Thoracic aorta (tissue), 2 donors: Measurements from ENCODE around the gene CLDN3. TPM values are rescaled to one million over a fixed set of nuclear protein-coding genes. Genes with fewer than 3 reads are reported as not detected.
"Not testable (repeated sequence)": the region's sequence is repeated elsewhere in the genome, so short reads cannot be mapped to it uniquely, and the experiment has no call there.

Experiments
- ATAC-seq: fragments of 150-250 bp; one replicate; pipeline ENCODE4 v1.8.0; 2017; ENCODE audit warnings: low read depth; ENCODE audit not compliant: insufficient number of reproducible peaks, low FRiP score
- DNase-seq: peaks from one replicate; pipeline ENCODE4 v3.0.0-alpha.2; 2020; ENCODE audit warnings: low spot score
- H3K27ac ChIP-seq, 2 donors: fragments of 200-600 bp; sonication (generic); 1 replicate in 1 of 2; 2 replicates in 1 of 2; pipeline ENCODE4 v1.5.1; 2016; ENCODE audit warnings: mild to moderate bottlenecking in 2 of 2, moderate library complexity in 2 of 2
- H3K27me3 ChIP-seq: fragments of 200-600 bp; sonication (generic); replicated peaks from 2 replicates; pipeline ENCODE4 v1.6.0; 2016; ENCODE audit warnings: mild to moderate bottlenecking; ENCODE audit not compliant: insufficient read depth
- H3K36me3 ChIP-seq: fragments of 200-600 bp; sonication (generic); one replicate; pipeline ENCODE4 v1.5.1; 2016
- H3K4me1 ChIP-seq, 2 donors: fragments of 200-600 bp; sonication (generic); 1 replicate in 1 of 2; 2 replicates in 1 of 2; pipeline versions ENCODE4 v1.5.1 to v1.6.0; 2016; ENCODE audit warnings: low read depth in 2 of 2, mild to moderate bottlenecking in 1 of 2; ENCODE audit not compliant: control insufficient read depth in 1 of 2
- H3K4me3 ChIP-seq: fragments of 200-600 bp; sonication (generic); 2 replicates; pipeline ENCODE4 v1.5.1; 2016; ENCODE audit warnings: mild to moderate bottlenecking
- H3K9me3 ChIP-seq: fragments of 200-600 bp; sonication (generic); 2 replicates; pipeline ENCODE4 v1.5.1; 2016
- CTCF ChIP-seq: fragments of 200-600 bp; sonication (generic); IDR thresholded peaks from one replicate; pipeline ENCODE4 v1.5.1; 2019; ENCODE audit warnings: antibody characterized with exemption
- total RNA-seq, 2 donors: library from RNA; depleted of rRNA; stranded (reverse); fragments of >200 nt; gene quantifications; one replicate each; pipeline versions ENCODE4 v1.1.0 to v1.2.3, GENCODE V29; 2016

Gene CLDN3
- total RNA-seq, 2 donors from 2014 or later = not detected

- not testable (repeated sequence) for H3K36me3 ChIP-seq, H3K4me3 ChIP-seq, ATAC-seq, H3K4me1 ChIP-seq, H3K9me3 ChIP-seq, DNase-seq, H3K27me3 ChIP-seq, H3K27ac ChIP-seq
Observed at GRCh38 chr7:73791170-73791690, 21.2 kb upstream of the CLDN3 start.

- no peaks in the 10 kb centered on the region for H3K4me1 ChIP-seq
- H3K27ac ChIP-seq = no peak overlapping the region
- ATAC-seq (no peak), DNase-seq (no peak)
- no peaks in the 10 kb centered on the region for H3K36me3 ChIP-seq
- no peak for TF ChIP-seq CTCF
- H3K9me3 ChIP-seq = no peaks in the 10 kb centered on the region
- H3K4me3 ChIP-seq = no peak overlapping the region
- no peaks in the 10 kb centered on the region for H3K27me3 ChIP-seq
Observed at GRCh38 chr7:73789051-73789450, 19.0 kb upstream of the CLDN3 start.

DNA sequence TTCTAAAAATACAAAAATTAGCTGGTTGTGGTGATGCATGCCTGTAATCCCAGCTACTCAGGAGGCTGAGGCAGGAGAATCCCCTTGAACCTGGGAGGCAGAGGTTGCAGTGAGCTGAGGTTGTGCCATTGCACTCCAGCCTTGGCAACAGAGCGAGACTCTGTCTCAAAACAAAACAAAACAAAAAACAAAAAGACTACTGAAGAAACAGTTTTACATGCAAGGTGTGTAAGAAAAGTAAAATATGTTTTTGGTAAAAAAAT is 17.6 kb upstream of the CLDN3 start:
- H3K27me3 ChIP-seq, ATAC-seq, H3K27ac ChIP-seq, H3K9me3 ChIP-seq, DNase-seq, H3K36me3 ChIP-seq, H3K4me3 ChIP-seq, H3K4me1 ChIP-seq: not testable (repeated sequence)

- H3K36me3 ChIP-seq = no peaks in the 10 kb centered on the region
- no peak for TF ChIP-seq CTCF
- no peak for ATAC-seq
Observed at GRCh38 chr7:73786588-73786987, 16.5 kb upstream of the CLDN3 start.

DNA sequence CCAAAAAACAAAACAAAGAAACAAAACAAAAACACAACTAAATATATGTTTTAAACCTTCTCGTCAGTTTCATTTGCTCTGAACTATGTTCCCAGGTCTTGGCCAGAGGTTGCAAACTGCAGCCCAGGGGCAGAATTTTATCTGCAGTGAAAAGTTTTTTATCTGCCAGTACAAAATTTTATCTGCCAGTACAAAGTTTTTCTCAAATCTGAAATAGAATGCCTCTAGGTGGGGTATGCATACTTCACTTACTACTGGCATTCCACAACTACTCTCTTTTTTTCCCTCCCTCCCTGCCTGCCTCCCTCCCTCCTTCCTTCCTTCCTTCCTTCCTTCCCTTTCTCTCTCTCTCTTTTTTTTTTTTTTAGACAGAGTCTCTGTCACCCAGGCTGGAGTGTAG is 9.4 kb upstream of the CLDN3 start:
- no peak overlapping the region for H3K27ac ChIP-seq
- no peaks in the 10 kb centered on the region for H3K4me1 ChIP-seq
- H3K27me3 ChIP-seq = no peaks in the 10 kb centered on the region
- no peak for DNase-seq
- no peak for ATAC-seq
- no peaks in the 10 kb centered on the region for H3K36me3 ChIP-seq
- TF ChIP-seq CTCF = no peak
- H3K4me3 ChIP-seq = no peak overlapping the region
- H3K9me3 ChIP-seq = no peaks in the 10 kb centered on the region

More at GRCh38 chr7:73786588-73786987, 16.5 kb upstream of the CLDN3 start:
- Histone ChIP-seq H3K4me1 (no peaks in the 10 kb centered on the region), H3K27me3 (no peaks in the 10 kb centered on the region), H3K9me3 (no peaks in the 10 kb centered on the region), H3K4me3 (no peak overlapping the region), H3K27ac (no peak overlapping the region)
- DNase-seq = no peak

GRCh38 chr7:73778801-73779389 is 8.8 kb upstream of the CLDN3 start:
- Histone ChIP-seq H3K9me3 (no peaks in the 10 kb centered on the region), H3K27ac (no peak overlapping the region), H3K4me3 (no peak overlapping the region), H3K27me3 (no peaks in the 10 kb centered on the region), H3K36me3 (no peaks in the 10 kb centered on the region), H3K4me1 (no peaks in the 10 kb centered on the region)
- no peak for ATAC-seq
- DNase-seq = no peak
- TF ChIP-seq CTCF = no peak
